Measurements from ENCODE around the gene MTM1. TPM values are rescaled to one million over a fixed set of nuclear protein-coding genes. Genes with fewer than 3 reads are reported as not detected.

MTM1 gene
- total and polyA plus RNA-seq, 2 donors (not counting 1 experiment from before 2014, with no cell fraction given) = 8.7 to 29.8 TPM

DNA sequence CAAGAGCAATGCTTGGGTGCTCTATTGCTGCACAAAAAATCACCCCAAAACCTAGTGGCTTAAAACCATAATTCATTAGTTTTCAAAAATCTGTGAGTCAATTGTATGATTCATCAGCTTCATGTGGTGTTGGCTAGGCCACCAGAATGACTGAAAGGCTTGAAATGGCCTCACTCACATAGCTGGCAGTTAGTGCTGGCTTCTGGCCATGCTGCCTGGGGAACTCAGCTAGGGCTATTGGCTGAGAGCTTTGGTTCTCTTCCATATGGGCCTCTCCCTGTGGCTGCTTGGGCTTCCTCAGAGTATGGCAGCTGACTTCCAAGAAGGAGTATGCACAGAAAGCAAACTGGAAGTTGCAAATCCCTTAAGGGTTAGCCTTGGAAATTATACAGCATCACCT lies 121.7 kb downstream of the MTM1 start:
- no peak overlapping the region for H2AFZ ChIP-seq (ENCODE audit: insufficient read depth, low read depth, low read length, poor library complexity, severe bottlenecking)

DNA sequence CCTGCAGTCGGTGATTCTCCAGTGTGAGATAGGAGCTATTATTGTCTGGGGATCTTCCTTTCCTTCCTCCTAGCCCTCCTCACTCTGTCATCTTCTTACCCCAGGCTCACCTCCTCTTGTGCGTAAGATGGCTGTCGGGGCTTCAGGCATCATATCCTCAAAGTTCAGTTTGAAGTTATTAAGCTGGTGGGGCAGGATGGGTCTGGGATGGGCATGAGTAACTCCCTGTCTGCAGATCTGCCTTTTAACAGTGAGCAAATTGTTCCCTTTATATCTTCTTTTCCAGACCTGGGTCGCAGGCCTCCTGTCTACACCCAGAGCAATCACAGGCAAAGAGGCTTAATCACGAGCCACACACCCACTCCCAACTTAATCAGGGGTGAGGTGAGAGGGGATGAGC lies 123.9 kb downstream of the MTM1 start:
- no peak for ATAC-seq (ENCODE audit: low read depth)
- ChIA-PET POLR2A (interaction anchor here (0.9 to 1.7 kb wide), 2 partner anchors 9 to 124 kb away, joined by 4 to 5 read pairs; partner anchors contain the start of gene MTM1), CTCF (interaction anchor here (0.9 to 5.6 kb wide), 4 partner anchors 9 to 25 kb away, joined by 3 to 29 read pairs (median 8); no protein-coding TSS in a partner anchor)
- H2AFZ ChIP-seq (ENCODE audit: insufficient read depth, low read depth, low read length, poor library complexity, severe bottlenecking) = peak overlapping the region; percentile 52
- WGBS (ENCODE audit: insufficient coverage) = no CpG with 5 or more reads among the region's 5 CpGs
- peaks cover 0 to 5% of the 10 kb centered on the region in 2 experiments for H3K36me3 ChIP-seq (replicated peaks in 1 of 2; ENCODE audit: control extremely low read depth in 1 of 2, control insufficient read depth in 1 of 2, extremely low read depth in 1 of 2, insufficient read depth in 2 of 2, low read length in 1 of 2)
- peak; percentile 29 for DNase-seq
- peak overlapping the region; percentile 86 to 87 for H3K27ac ChIP-seq (ENCODE audit: low read length in 2 of 2)
- peak overlapping the region; percentile 87 for H3K4me3 Mint-ChIP-seq
- H3K9me3 Mint-ChIP-seq (ENCODE audit: insufficient read depth) = no peaks in the 10 kb centered on the region
- H3K4me1 Mint-ChIP-seq = peaks cover 65% of the 10 kb centered on the region
- H3K27ac Mint-ChIP-seq = peak overlapping the region; percentile 94
- intact Hi-C loops (cut with micrococcal nuclease) = loop anchor here (5.0 kb wide), 1 partner anchor 205 kb away; the partner anchor contains the start of gene CD99L2
- peak overlapping the region; percentile 38 to 69 (median 65) for H3K4me3 ChIP-seq (ENCODE audit: control extremely low read depth in 1 of 5, extremely low read depth in 1 of 5, insufficient read depth in 1 of 5, low read depth in 2 of 5, low read length in 4 of 5)
- peaks cover 53 to 64% of the 10 kb centered on the region in 2 donors for H3K4me1 ChIP-seq (ENCODE audit: control insufficient read depth in 2 of 2, insufficient read depth in 2 of 2, low read length in 2 of 2)
- no peaks in the 10 kb centered on the region for H4K20me1 ChIP-seq (ENCODE audit: control insufficient read depth, insufficient read depth, low read length, poor library complexity, severe bottlenecking)
- H3K9me3 ChIP-seq (ENCODE audit: control extremely low read depth in 1 of 3, control insufficient read depth in 2 of 3, insufficient read depth in 1 of 3, low read length in 2 of 3) = no peaks in the 10 kb centered on the region
- TF ChIP-seq, protein P1, sequence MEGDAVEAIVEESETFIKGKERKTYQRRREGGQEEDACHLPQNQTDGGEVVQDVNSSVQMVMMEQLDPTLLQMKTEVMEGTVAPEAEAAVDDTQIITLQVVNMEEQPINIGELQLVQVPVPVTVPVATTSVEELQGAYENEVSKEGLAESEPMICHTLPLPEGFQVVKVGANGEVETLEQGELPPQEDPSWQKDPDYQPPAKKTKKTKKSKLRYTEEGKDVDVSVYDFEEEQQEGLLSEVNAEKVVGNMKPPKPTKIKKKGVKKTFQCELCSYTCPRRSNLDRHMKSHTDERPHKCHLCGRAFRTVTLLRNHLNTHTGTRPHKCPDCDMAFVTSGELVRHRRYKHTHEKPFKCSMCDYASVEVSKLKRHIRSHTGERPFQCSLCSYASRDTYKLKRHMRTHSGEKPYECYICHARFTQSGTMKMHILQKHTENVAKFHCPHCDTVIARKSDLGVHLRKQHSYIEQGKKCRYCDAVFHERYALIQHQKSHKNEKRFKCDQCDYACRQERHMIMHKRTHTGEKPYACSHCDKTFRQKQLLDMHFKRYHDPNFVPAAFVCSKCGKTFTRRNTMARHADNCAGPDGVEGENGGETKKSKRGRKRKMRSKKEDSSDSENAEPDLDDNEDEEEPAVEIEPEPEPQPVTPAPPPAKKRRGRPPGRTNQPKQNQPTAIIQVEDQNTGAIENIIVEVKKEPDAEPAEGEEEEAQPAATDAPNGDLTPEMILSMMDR (IDR thresholded peaks at IDR 0.05) = no peak
- no peak for TF ChIP-seq EZH2 (IDR thresholded peaks at IDR 0.05; ENCODE audit: borderline replicate concordance, insufficient read depth, low read depth, low read length, poor library complexity, severe bottlenecking)
- H3K27me3 Mint-ChIP-seq = no peaks in the 10 kb centered on the region
- H3K4me2 ChIP-seq (replicated peaks; ENCODE audit: low read depth, low read length, poor library complexity, severe bottlenecking) = peak overlapping the region; percentile 67
- no peaks in the 10 kb centered on the region for H3K27me3 ChIP-seq (replicated peaks in 1 of 4; ENCODE audit: control extremely low read depth in 1 of 4, control insufficient read depth in 3 of 4, insufficient read depth in 4 of 4, low read length in 3 of 4)
- peaks cover 24% of the 10 kb centered on the region for H3K79me2 ChIP-seq (ENCODE audit: control insufficient read depth, insufficient read depth, low read length)
- H3K9ac ChIP-seq (ENCODE audit: low read length) = peak overlapping the region; percentile 69

More for the DNA sequence above, 121.7 kb downstream of the MTM1 start:
- Histone ChIP-seq H3K4me3 (ENCODE audit: control extremely low read depth in 1 of 5, extremely low read depth in 1 of 5, insufficient read depth in 1 of 5, low read depth in 2 of 5, low read length in 4 of 5) (no peak overlapping the region), H3K9me3 (ENCODE audit: control extremely low read depth in 1 of 3, control insufficient read depth in 2 of 3, insufficient read depth in 1 of 3, low read length in 2 of 3) (no peaks in the 10 kb centered on the region), H3K27ac (ENCODE audit: low read length in 2 of 2) (no peak overlapping the region), H4K20me1 (ENCODE audit: control insufficient read depth, insufficient read depth, low read length, poor library complexity, severe bottlenecking) (no peaks in the 10 kb centered on the region), H3K36me3 (replicated peaks in 1 of 2; ENCODE audit: control extremely low read depth in 1 of 2, control insufficient read depth in 1 of 2, extremely low read depth in 1 of 2, insufficient read depth in 2 of 2, low read length in 1 of 2) (no peaks in the 10 kb centered on the region), H3K79me2 (ENCODE audit: control insufficient read depth, insufficient read depth, low read length) (peaks cover 4% of the 10 kb centered on the region), H3K9ac (ENCODE audit: low read length) (no peak overlapping the region), H3K27me3 (replicated peaks in 1 of 4; ENCODE audit: control extremely low read depth in 1 of 4, control insufficient read depth in 3 of 4, insufficient read depth in 4 of 4, low read length in 3 of 4) (no peaks in the 10 kb centered on the region), H3K4me2 (replicated peaks; ENCODE audit: low read depth, low read length, poor library complexity, severe bottlenecking) (no peak overlapping the region), H3K4me1 (ENCODE audit: control insufficient read depth in 2 of 2, insufficient read depth in 2 of 2, low read length in 2 of 2) (peaks cover 32 to 43% of the 10 kb centered on the region in 2 donors)
- CTCF ChIA-PET = interaction anchor here (1.7 kb wide), 1 partner anchor 28 kb away, joined by 9 read pairs; no protein-coding TSS in a partner anchor
- H3K27ac Mint-ChIP-seq = peak overlapping the region; percentile 56
- H3K9me3 Mint-ChIP-seq (ENCODE audit: insufficient read depth) = no peaks in the 10 kb centered on the region
- H3K27me3 Mint-ChIP-seq = no peaks in the 10 kb centered on the region
- POLR2A ChIA-PET = no interaction called here
- intact Hi-C loops (cut with micrococcal nuclease) = loop anchor here (5.0 kb wide), 1 partner anchor 207 kb away; the partner anchor contains the start of gene CD99L2
- no peak overlapping the region for H3K4me3 Mint-ChIP-seq
- H3K4me1 Mint-ChIP-seq = peaks cover 45% of the 10 kb centered on the region
- no peak for TF ChIP-seq EZH2 (IDR thresholded peaks at IDR 0.05; ENCODE audit: borderline replicate concordance, insufficient read depth, low read depth, low read length, poor library complexity, severe bottlenecking)
- TF ChIP-seq, protein P1 (IDR thresholded peaks at IDR 0.05) = no peak
- no peak for ATAC-seq (ENCODE audit: low read depth)
- DNase-seq = no peak

All from B cell (primary cell).